ENCODE data around the gene MICAL2. TPM values are rescaled to one million over a fixed set of nuclear protein-coding genes. Genes with fewer than 3 reads are reported as not detected.

Gene MICAL2
- total RNA-seq, 4 donors from 2014 or later, result 27.4 to 63.6 (median 51.9) TPM

DNA sequence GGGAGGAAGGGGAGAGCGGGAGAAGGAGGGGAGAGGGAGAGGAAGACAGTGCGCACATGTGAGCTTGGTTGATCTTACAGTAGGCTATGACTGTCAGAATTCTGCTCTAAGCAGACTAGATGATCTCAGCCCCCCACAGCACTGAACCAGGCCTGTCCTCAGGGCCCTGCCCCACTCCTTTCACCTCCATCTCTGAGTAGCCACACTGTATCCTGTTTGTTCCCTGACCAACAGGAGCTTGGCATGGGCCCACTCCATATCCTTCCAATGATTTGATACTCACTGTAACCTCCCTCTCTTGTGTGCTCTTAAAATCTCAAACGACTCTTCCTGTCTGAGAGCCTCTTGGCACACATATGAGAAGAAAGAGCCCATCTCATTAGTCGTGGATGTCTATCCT, 180.9 kb downstream of the MICAL2 start:
- WGBS, 2 donors, result 67 to 73% methylated on average over 4 of the region's 4 CpGs
- intact Hi-C loops (cut with DNase I), result no loop called here
- DNase-seq, result no peak
- TF ChIP-seq, protein P1, sequence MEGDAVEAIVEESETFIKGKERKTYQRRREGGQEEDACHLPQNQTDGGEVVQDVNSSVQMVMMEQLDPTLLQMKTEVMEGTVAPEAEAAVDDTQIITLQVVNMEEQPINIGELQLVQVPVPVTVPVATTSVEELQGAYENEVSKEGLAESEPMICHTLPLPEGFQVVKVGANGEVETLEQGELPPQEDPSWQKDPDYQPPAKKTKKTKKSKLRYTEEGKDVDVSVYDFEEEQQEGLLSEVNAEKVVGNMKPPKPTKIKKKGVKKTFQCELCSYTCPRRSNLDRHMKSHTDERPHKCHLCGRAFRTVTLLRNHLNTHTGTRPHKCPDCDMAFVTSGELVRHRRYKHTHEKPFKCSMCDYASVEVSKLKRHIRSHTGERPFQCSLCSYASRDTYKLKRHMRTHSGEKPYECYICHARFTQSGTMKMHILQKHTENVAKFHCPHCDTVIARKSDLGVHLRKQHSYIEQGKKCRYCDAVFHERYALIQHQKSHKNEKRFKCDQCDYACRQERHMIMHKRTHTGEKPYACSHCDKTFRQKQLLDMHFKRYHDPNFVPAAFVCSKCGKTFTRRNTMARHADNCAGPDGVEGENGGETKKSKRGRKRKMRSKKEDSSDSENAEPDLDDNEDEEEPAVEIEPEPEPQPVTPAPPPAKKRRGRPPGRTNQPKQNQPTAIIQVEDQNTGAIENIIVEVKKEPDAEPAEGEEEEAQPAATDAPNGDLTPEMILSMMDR (IDR thresholded peaks at IDR 0.05), result no peak
- TF ChIP-seq POLR2A (IDR thresholded peaks at IDR 0.05), result no peak
- Histone ChIP-seq H3K9me3 (no peaks in the 10 kb centered on the region), H3K4me1 (peaks cover 0 to 11% of the 10 kb centered on the region in 2 donors), H3K4me3 (replicated peaks in 1 of 3) (no peak overlapping the region), H3K27ac (no peak overlapping the region), H3K27me3 (no peaks in the 10 kb centered on the region), H3K36me3 (no peaks in the 10 kb centered on the region)

GRCh38 chr11:12291766-12292165, 181.4 kb downstream of the MICAL2 start:
- WGBS, 2 donors, result 93 to 95% methylated on average over 4 of the region's 4 CpGs

GRCh38 chr11:12292766-12293165, 182.4 kb downstream of the MICAL2 start:
- Histone ChIP-seq H3K4me1 (peaks cover 0 to 5% of the 10 kb centered on the region in 2 donors), H3K36me3 (no peaks in the 10 kb centered on the region), H3K9me3 (no peaks in the 10 kb centered on the region), H3K4me3 (replicated peaks in 1 of 3) (no peak overlapping the region), H3K27ac (no peak overlapping the region), H3K27me3 (no peaks in the 10 kb centered on the region)
- WGBS, 2 donors, result 90 to 100% methylated on average over 1 of the region's 1 CpG
- TF ChIP-seq, protein P1 (IDR thresholded peaks at IDR 0.05), result no peak
- TF ChIP-seq POLR2A (IDR thresholded peaks at IDR 0.05), result no peak
- intact Hi-C loops (cut with DNase I), result no loop called here
- no peak for DNase-seq

More at GRCh38 chr11:12291766-12292165, 181.4 kb downstream of the MICAL2 start:
- no peaks in the 10 kb centered on the region for H3K9me3 ChIP-seq
- no peaks in the 10 kb centered on the region for H3K27me3 ChIP-seq
- H3K27ac ChIP-seq, result no peak overlapping the region
- no peak for DNase-seq
- no peak for TF ChIP-seq POLR2A (IDR thresholded peaks at IDR 0.05)
- TF ChIP-seq, protein P1 (IDR thresholded peaks at IDR 0.05), result no peak
- peaks cover 0 to 11% of the 10 kb centered on the region in 2 donors for H3K4me1 ChIP-seq
- intact Hi-C loops (cut with DNase I), result no loop called here
- no peaks in the 10 kb centered on the region for H3K36me3 ChIP-seq
- H3K4me3 ChIP-seq (replicated peaks in 1 of 3), result no peak overlapping the region

- WGBS, 2 donors, result 92 to 98% methylated on average over 6 of the region's 6 CpGs
- no peaks in the 10 kb centered on the region for H3K27me3 ChIP-seq
- no peaks in the 10 kb centered on the region for H3K36me3 ChIP-seq
- no peak overlapping the region for H3K4me3 ChIP-seq (replicated peaks in 1 of 3)
- TF ChIP-seq, protein P1 (IDR thresholded peaks at IDR 0.05), result no peak
- TF ChIP-seq POLR2A (IDR thresholded peaks at IDR 0.05), result no peak
- no peak overlapping the region for H3K27ac ChIP-seq
- intact Hi-C loops (cut with DNase I), result no loop called here
- DNase-seq, result no peak
- H3K9me3 ChIP-seq, result no peaks in the 10 kb centered on the region
- no peaks in the 10 kb centered on the region for H3K4me1 ChIP-seq
Measured at GRCh38 chr11:12293486-12293885, 183.1 kb downstream of the MICAL2 start.

- TF ChIP-seq POLR2A (IDR thresholded peaks at IDR 0.05), result no peak
- no peak overlapping the region for H3K4me3 ChIP-seq (replicated peaks in 1 of 3)
- no peaks in the 10 kb centered on the region for H3K9me3 ChIP-seq
- no peaks in the 10 kb centered on the region for H3K36me3 ChIP-seq
- 86 to 88% methylated on average over 5 of the region's 5 CpGs for WGBS, 2 donors
- intact Hi-C loops (cut with DNase I), result no loop called here
- no peaks in the 10 kb centered on the region for H3K4me1 ChIP-seq
- no peaks in the 10 kb centered on the region for H3K27me3 ChIP-seq
- no peak for DNase-seq
- no peak overlapping the region for H3K27ac ChIP-seq
Measured at GRCh38 chr11:12294613-12295012, 184.2 kb downstream of the MICAL2 start.

DNA sequence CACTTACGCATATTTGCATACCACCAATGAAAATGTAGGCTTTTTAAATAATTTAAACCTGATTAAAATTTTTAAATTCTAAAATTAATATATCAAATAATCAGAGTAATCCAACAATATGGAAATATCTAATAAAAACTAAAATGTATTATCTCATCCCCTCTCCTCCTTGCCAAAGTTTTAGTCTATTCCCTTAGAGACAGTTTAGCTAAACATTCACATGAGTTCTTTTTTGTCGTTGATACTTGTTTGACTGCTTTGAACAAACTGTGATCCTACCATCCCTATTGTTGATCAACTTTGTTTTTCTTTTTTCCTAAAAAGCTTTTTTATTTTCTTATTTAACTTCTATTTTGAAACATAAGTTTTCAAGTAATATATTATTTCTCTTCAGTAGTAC, 185.6 kb downstream of the MICAL2 start:
- Histone ChIP-seq H3K36me3 (no peaks in the 10 kb centered on the region), H3K27ac (no peak overlapping the region), H3K4me3 (replicated peaks in 1 of 3) (no peak overlapping the region), H3K27me3 (no peaks in the 10 kb centered on the region), H3K9me3 (no peaks in the 10 kb centered on the region), H3K4me1 (no peaks in the 10 kb centered on the region)
- TF ChIP-seq POLR2A (IDR thresholded peaks at IDR 0.05), result no peak
- TF ChIP-seq, protein P1 (IDR thresholded peaks at IDR 0.05), result no peak
- no peak for DNase-seq
- intact Hi-C loops (cut with DNase I), result no loop called here
- 83 to 84% methylated on average over 2 of the region's 2 CpGs for WGBS, 2 donors

Measured in thyroid gland (tissue), 4 donors.